ENCODE measurements around the gene ZNF473. TPM values are rescaled to one million over a fixed set of nuclear protein-coding genes. Genes with fewer than 3 reads are reported as not detected.

The ZNF473 gene
- total RNA-seq, 1 experiment from 2014 or later: 13.4 TPM

Other genes with a start within 250 kb of the ZNF473 start
- 10.9 and 19.0 TPM in 2 replicates for gene FUZ, start 212.7 kb upstream of the ZNF473 start, total RNA-seq (2022)
- 39.9 and 43.2 TPM in 2 replicates for gene MED25, start 207.7 kb upstream of the ZNF473 start, total RNA-seq (2022)
- 68.5 and 78.8 TPM in 2 replicates for gene PTOV1, start 174.8 kb upstream of the ZNF473 start, total RNA-seq (2022)
- 70.7 and 90.3 TPM in 2 replicates for gene PNKP, start 158.4 kb upstream of the ZNF473 start, total RNA-seq (2022)
- 74.7 and 79.2 TPM in 2 replicates for gene AKT1S1, start 148.7 kb upstream of the ZNF473 start, total RNA-seq (2022)
- 25.2 and 25.5 TPM in 2 replicates for gene TBC1D17, start 148.3 kb upstream of the ZNF473 start, total RNA-seq (2022)
- 0.37 TPM in 1 of 2 replicates, not detected in the other for gene IL4I1, start 129.1 kb upstream of the ZNF473 start, total RNA-seq (2022)
- gene ATF5, start 96.8 kb upstream of the ZNF473 start, total RNA-seq (2022): 23.7 and 24.5 TPM in 2 replicates
- 42.0 and 44.9 TPM in 2 replicates for gene NUP62, start 96.5 kb upstream of the ZNF473 start, total RNA-seq (2022)
- not detected in 2 replicates for gene SIGLEC11, start 64.8 kb upstream of the ZNF473 start, total RNA-seq (2022)
- 24.7 and 32.8 TPM in 2 replicates for gene VRK3, start 633 bp upstream of the ZNF473 start, total RNA-seq (2022)
- gene IZUMO2, start 137.3 kb downstream of the ZNF473 start, total RNA-seq (2022): not detected in 2 replicates
- not detected in 2 replicates for gene MYH14, start 177.6 kb downstream of the ZNF473 start, total RNA-seq (2022)

All from MCF 10A (cell line).